ENCODE measurements around the gene NAA20. TPM values are rescaled to one million over a fixed set of nuclear protein-coding genes. Genes with fewer than 3 reads are reported as not detected.

Gene NAA20
- total RNA-seq, 1 donor from 2014 or later, result 46.2 TPM

DNA sequence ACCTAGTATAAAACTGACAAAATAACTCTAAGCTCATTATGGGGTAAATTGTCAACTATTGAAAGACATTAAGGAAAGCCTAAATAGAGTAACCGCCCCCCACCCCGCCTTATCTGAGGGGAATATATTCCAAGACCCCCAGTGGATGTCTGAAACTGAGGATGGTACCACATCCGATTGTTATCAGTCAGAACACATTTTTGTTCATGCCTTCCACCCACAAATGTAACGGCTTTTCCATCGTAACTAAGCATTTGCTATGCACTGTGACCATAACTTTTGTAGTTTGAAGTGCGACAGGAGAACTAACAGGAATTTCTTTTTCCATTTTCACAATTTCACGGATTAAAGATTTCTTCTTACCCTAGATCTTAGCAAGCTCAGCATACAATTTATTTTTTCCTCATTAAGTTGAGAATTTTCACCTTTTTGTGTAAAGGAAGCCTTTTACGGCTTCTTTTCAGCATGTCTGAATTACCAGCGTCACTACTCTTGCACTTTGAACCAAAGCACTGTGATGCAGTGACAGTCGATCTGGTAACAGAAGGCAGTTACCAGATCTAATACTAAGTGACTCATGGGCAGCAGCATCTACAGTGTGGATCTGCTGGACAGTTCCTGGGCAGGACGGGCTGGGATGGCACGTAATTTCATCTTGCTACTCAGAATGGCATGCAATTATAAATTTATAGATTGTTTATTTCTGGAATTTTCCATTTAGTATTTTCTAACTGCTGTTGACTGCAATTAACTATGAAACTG is 47.0 kb downstream of the NAA20 start:
- no peak overlapping the region for H3K27ac Mint-ChIP-seq (ENCODE audit: unreplicated experiment)
- H3K4me1 Mint-ChIP-seq (ENCODE audit: low read depth), result no peaks in the 10 kb centered on the region
- TF ChIP-seq, protein P1, sequence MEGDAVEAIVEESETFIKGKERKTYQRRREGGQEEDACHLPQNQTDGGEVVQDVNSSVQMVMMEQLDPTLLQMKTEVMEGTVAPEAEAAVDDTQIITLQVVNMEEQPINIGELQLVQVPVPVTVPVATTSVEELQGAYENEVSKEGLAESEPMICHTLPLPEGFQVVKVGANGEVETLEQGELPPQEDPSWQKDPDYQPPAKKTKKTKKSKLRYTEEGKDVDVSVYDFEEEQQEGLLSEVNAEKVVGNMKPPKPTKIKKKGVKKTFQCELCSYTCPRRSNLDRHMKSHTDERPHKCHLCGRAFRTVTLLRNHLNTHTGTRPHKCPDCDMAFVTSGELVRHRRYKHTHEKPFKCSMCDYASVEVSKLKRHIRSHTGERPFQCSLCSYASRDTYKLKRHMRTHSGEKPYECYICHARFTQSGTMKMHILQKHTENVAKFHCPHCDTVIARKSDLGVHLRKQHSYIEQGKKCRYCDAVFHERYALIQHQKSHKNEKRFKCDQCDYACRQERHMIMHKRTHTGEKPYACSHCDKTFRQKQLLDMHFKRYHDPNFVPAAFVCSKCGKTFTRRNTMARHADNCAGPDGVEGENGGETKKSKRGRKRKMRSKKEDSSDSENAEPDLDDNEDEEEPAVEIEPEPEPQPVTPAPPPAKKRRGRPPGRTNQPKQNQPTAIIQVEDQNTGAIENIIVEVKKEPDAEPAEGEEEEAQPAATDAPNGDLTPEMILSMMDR (IDR thresholded peaks at IDR 0.05), result no peak
- no peak for DNase-seq (ENCODE audit: low spot score)
- H3K27me3 Mint-ChIP-seq (ENCODE audit: low read depth), result peaks cover 36% of the 10 kb centered on the region
- H3K9me3 Mint-ChIP-seq (ENCODE audit: low read depth), result no peaks in the 10 kb centered on the region
- no peaks in the 10 kb centered on the region for H3K36me3 Mint-ChIP-seq (ENCODE audit: low read depth)
- H3K4me3 Mint-ChIP-seq (ENCODE audit: unreplicated experiment), result no peak overlapping the region

DNA sequence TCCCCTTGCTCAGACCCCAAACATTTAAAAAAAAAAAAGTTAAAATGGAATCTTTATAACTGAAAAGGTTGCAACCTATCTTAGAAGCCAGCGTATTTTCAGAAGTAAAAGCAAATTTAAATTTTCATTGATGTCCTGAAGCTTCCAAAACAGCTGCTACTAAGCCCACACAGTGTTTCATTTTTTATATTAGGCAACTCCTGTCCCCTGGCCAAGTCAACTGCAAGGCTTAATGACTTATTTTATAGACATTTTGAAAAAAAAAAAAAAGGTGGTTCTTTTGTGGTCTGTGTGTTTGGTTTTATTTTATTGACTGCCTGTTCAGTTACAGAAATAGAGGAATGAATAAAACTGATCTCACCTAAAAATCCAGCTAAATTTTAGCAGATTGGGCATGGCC is 48.2 kb downstream of the NAA20 start:
- H3K9me3 Mint-ChIP-seq (ENCODE audit: low read depth), result no peaks in the 10 kb centered on the region
- TF ChIP-seq, protein P1 (IDR thresholded peaks at IDR 0.05), result no peak
- H3K4me1 Mint-ChIP-seq (ENCODE audit: low read depth), result no peaks in the 10 kb centered on the region
- H3K27me3 Mint-ChIP-seq (ENCODE audit: low read depth), result peaks cover 31% of the 10 kb centered on the region
- H3K27ac Mint-ChIP-seq (ENCODE audit: unreplicated experiment), result no peak overlapping the region
- no peak overlapping the region for H3K4me3 Mint-ChIP-seq (ENCODE audit: unreplicated experiment)
- H3K36me3 Mint-ChIP-seq (ENCODE audit: low read depth), result no peaks in the 10 kb centered on the region
- no peak for DNase-seq (ENCODE audit: low spot score)

DNA sequence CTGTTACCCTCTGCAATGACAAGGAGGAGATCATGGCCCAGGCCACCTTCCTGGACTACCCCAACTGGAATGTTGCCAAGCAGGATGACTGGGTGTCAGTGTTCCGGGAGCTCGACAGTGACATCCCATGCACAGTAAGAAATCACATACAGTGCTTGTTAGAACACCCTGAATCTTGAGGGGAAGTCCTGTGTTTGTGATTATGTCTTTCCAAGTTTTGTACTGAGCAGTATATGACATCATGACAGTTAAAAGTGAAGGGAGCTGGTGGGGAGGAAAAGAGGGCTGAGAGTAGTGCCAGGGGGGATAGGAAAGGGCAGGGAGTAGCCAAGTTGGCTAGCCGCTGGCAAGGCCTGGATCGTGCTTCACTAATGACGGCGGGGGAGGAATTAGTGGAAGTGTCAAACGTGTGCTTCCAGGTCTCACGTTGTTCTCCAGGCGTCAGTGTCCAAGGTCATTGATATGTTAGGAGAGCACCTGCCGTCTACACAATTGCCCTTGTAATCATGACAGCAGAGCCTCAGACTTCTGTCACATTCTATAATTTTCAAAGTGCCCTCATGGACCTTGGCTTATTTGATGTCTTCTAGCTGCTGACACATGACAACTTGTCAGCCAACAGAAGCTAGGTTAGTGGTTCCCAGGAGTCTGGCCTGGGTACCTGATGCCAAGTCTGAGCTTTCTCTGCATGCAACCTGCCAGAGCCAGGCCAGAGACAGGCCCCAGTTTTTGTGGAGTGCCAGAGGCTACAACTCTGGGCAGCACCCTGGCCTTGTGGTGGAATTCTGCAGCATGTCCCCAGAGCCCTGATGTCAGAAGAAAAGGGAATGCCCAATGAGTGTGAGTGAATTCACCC is 53.9 kb downstream of the NAA20 start:
- DNase-seq (ENCODE audit: low spot score), result no peak
- peaks cover 1% of the 10 kb centered on the region for H3K4me1 Mint-ChIP-seq (ENCODE audit: low read depth)
- H3K36me3 Mint-ChIP-seq (ENCODE audit: low read depth), result no peaks in the 10 kb centered on the region
- H3K4me3 Mint-ChIP-seq (ENCODE audit: unreplicated experiment), result no peak overlapping the region
- no peaks in the 10 kb centered on the region for H3K9me3 Mint-ChIP-seq (ENCODE audit: low read depth)
- H3K27me3 Mint-ChIP-seq (ENCODE audit: low read depth), result peaks cover 14% of the 10 kb centered on the region
- TF ChIP-seq, protein P1 (IDR thresholded peaks at IDR 0.05), result no peak
- H3K27ac Mint-ChIP-seq (ENCODE audit: unreplicated experiment), result no peak overlapping the region

DNA sequence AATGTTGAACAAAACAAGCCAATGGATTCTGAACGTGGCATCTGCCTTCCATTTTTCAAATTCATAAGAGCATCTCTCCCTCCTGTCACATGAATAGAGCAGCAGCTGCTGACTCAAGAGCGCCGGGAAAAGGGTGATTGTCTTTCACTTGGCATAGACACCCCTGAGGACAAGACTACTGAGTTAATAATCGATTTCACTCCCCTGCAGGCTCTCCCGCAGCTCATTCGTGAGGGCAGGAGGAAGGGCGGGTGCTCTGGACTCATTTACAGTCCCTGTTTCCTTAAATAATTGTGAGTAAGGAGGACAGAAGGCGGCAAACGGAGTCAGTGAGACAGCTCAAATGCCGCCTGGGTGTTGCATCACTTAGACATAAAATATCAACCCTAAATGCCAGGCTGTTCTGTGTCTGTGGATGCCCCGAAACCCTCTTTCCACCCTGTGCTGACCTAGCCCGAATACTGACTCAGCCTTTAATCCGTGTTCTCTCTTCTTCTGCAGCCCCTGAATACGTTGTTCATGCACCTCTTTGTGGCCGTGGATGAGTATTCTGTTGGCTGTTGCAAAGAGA is 56.7 kb downstream of the NAA20 start:
- Mint-ChIP-seq H3K9me3 (ENCODE audit: low read depth) (no peaks in the 10 kb centered on the region), H3K4me3 (ENCODE audit: unreplicated experiment) (no peak overlapping the region), H3K36me3 (ENCODE audit: low read depth) (no peaks in the 10 kb centered on the region), H3K27ac (ENCODE audit: unreplicated experiment) (no peak overlapping the region), H3K27me3 (ENCODE audit: low read depth) (peaks cover 26% of the 10 kb centered on the region), H3K4me1 (ENCODE audit: low read depth) (peaks cover 4% of the 10 kb centered on the region)
- TF ChIP-seq, protein P1 (IDR thresholded peaks at IDR 0.05), result no peak
- no peak for DNase-seq (ENCODE audit: low spot score)

DNA sequence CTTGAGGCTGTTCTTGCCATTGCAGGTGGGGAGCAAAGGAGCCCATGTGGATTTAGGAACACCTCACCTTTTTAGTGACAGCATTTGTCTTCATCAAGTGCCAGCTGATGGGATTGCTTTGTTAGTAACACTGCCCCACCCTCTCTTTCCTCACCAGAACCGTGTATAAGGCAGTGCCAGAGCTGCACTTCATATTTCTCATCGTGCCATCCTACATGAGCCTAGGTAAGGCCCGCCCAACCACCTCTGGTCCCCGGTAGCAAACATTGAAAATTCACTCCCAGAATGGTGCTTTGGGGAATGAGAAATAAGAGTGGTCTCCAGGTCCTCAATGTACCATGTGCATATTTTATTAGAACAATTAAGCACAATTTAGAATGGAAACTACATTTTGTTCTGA is 57.9 kb downstream of the NAA20 start:
- DNase-seq (ENCODE audit: low spot score), result no peak
- peaks cover 4% of the 10 kb centered on the region for H3K4me1 Mint-ChIP-seq (ENCODE audit: low read depth)
- no peak overlapping the region for H3K27ac Mint-ChIP-seq (ENCODE audit: unreplicated experiment)
- no peaks in the 10 kb centered on the region for H3K9me3 Mint-ChIP-seq (ENCODE audit: low read depth)
- TF ChIP-seq, protein P1 (IDR thresholded peaks at IDR 0.05), result no peak
- no peaks in the 10 kb centered on the region for H3K36me3 Mint-ChIP-seq (ENCODE audit: low read depth)
- no peak overlapping the region for H3K4me3 Mint-ChIP-seq (ENCODE audit: unreplicated experiment)
- H3K27me3 Mint-ChIP-seq (ENCODE audit: low read depth), result peaks cover 26% of the 10 kb centered on the region
